NCI-H446 (cell line): Measurements from ENCODE around the gene ZBTB43.
"Not testable (repeated sequence)": the region's sequence is repeated elsewhere in the genome, so short reads cannot be mapped to it uniquely, and the experiment has no call there.

ENCODE experiments used
- DNase-seq, 2 experiments: peaks; one replicate each; lab custom pipeline; 2025; lab: John Stamatoyannopoulos, UW

Gene ZBTB43, protein sequence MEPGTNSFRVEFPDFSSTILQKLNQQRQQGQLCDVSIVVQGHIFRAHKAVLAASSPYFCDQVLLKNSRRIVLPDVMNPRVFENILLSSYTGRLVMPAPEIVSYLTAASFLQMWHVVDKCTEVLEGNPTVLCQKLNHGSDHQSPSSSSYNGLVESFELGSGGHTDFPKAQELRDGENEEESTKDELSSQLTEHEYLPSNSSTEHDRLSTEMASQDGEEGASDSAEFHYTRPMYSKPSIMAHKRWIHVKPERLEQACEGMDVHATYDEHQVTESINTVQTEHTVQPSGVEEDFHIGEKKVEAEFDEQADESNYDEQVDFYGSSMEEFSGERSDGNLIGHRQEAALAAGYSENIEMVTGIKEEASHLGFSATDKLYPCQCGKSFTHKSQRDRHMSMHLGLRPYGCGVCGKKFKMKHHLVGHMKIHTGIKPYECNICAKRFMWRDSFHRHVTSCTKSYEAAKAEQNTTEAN

DNA sequence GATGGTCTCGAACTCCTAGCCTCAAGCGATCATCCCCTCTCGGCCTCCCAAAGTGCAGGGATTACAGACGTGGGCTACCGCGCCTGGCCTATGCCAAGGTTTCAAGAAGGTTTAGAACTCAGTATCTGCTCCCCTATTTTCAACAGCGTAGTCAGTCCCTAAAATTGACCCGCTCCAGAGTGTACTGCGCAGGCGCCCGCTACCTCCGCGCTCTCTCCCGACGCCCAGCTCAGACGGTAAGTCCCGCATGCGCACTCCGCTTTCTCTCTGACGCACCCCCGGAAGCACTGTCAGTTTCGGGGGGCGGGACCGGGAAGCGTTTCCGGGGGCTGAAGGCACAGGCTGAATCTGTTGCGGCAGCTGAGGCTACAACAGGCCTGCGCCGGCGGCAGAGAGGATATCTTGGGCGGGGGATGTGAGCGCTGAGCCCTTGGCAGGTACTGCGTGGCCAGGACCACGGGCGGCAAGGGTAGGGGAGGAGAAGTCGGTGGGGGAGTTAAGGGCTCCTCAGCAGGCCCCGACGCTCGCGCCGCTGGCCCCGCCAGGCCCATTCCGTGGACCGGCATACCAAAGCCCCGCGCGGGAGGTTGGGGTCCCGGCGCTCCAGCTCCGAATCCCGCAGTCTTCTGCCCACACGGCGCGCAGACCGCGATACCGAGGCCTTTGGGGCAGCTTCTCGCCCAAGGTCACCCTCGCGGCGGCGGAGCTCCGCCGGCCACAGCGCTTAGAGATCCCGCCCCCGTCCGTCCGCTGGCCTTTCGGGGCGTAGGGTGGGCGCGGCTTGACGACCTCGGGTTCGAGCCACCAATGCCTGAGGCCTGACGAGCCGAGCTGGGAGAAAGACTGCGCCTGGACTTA lies at the start of gene ZBTB43:
TSS of gene ZBTB43 (plus strand) at position 345 of the 858 bp plus-strand sequence. CDS start 27,470 bp downstream, outside the sequence.
- DNase-seq = peak; percentile 81 to 91

DNA sequence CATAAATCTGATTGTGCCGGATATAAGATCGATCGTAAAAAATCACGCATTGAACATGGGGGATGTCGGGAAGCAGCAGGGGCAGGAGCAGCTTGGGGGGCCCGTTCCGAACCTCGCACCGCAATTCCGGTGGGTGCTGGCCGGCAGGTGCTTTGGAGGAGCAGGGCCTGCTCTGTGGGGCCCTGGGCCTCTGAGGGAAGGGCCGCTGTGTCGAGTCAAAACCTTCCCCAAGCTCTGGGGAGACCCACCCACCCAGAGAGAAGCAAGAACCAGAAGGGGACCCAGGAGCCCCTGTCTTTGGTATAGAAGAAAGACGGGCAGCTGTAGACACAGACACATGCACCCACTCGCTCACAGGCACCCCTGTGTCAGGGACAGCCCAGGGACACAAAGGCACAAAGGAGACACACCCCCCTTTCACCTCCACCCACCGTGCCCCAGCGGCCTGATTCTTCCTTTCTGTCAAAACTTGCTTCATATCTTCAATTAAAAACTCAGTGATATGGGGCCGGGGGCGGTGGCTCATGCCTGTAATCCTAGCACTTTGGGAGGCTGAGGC lies 49.4 kb upstream of the ZBTB43 start:
- no peak for DNase-seq

DNA sequence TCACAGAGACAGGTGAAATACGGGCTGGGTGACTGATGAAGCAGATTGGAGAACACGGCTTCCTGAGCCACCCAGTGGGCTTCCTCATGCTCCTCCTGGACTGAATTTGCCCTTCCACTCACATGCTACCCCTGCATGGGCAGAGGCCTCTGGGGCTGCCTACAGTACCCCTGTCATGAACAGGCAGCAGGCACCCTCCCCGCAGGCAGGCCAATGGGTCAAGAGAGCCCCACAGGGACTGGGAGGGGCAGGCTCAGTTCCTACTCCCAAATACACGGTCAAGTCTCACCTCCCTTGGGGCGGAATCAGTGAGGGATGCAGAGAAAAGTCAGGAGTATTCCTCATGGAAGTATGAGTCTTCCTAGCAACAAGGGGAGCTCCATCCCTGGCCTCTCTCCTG lies 48.6 kb upstream of the ZBTB43 start:
- DNase-seq = no peak

DNA sequence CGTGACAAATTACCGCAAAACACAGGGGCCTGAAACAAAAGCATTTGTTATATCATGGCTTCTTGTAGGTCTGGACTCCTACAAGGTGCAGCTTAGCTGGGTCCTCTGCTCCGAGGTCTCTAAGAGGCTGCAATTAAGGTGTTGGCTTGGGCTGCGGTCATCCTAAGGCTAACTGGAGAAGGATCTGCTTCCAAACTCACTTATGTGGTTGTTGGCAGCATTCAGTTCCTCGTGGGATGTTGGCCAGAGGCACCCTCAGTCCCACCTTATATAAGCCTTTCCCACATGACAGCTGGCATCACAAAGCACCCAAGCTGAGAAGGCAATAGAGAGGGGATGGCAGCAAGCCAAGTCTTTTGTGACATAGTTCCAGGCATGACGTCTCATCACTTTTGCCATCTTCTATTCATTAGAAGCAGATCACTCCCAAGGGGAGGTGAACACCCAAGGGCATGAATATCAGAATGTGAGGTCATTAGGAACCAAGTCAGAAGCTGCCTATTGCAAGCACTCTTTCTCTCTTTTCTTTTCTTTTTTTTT lies 47.9 kb upstream of the ZBTB43 start:
- peak in 1 of 2 experiments; percentile 45 for DNase-seq

DNA sequence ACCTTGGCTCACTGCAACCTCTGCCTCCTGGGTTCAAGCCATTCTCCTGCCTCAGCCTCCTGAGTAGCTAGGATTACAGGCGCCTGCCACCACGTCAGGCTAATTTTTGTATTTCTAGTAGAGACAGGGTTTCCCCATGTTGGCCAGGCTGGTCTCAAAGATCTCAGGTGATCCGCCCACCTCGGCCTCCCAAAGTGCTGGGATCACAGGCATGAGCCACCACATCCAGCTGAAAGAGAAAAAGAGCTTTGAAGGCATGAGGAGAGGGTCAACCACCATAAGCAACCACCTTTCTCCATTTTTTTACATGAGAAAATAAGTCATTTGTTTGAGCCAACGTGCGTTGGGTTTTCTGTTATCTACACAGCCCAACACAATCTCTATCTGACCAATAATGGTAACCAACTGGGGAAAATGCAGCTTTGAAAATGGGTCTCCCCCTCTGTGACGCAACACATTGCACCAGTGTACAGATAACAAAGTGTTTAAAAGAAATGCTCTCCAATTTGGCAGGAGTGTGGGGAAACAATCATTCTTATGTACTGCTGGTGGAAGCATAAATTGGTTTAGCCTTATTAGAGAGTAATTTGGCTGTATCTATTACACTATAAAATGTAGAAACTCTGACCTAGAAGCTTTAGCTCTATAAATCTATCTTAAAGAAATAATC lies 45.8 kb upstream of the ZBTB43 start:
- DNase-seq = no peak

DNA sequence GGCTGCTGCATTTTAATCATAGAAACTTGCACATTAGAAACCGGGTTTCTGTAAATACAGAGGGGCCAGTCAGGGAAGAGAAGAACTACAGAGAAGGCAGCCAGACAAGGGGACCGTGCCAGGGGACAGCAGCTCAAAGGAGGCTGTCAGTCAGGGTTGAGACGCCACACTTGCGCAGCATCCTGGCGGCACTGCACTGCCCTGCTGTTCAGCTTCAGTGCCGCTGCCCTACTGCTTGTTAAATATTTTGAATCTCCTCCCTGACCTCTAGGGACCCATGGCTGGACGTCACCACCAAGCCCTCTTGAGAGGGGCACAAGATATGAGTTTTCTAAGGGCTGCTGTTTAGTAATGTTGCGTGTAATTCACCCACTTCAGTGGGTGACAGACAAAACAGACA lies 43.6 kb upstream of the ZBTB43 start:
- no peak for DNase-seq

DNA sequence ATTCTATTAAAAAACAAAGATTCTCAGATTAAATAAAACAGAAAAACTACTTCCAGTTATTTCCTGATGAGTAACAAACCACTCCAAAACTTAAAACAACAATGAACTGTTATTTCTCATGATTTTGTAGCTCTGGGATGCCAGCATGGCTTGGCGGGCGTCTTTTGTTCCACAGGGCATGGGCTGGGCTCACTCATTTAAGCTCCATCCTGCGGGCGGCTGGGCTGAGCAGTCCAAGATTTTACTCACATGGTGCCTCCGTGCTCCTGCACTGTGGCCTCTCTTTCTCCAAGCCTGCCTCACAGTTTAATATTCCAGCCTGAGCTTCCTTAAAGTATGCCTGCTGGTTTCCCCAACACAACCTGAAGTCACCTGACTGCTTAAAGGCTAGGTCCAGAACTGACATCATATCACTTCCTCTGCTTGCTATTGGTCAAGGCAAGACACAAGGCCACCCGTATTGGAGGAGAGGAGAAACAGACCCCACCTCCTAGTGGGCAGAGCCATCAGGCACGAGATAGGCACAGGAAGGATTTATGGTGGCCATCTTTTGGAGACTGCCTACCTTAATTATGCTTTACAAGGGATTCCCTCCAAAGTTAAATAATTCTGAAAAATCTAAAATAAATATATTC lies 41.6 kb upstream of the ZBTB43 start:
- peak in 1 of 2 experiments; percentile 20 for DNase-seq

DNA sequence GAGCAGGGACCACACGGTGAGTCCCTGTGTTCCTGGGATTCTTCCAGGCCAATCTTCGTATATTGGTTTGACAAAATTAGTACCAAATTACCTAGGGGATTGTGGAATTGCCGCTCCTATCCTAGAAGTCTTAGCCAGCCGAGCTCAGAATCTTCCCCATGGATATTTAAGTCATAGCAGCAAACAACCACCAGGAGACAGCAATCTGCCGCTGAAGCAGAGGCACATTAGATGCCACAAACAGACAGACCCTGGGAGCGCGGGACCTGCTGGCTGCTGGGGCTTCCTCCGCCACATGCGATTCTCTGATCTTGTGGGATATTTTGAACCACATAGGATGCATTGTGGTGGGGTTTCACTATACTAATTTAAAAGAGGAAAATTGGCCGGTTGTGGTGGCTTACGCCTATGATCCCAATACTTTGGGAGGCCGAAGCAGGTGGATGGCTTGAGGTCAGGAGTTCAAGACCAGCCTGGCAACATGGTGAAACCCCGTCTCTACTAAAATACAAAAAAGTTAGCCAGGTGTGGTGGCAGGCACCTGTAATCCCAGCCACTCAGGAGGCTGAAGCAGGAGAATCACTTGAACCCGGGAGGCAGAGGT lies 31.7 kb upstream of the ZBTB43 start:
- no peak for DNase-seq

DNA sequence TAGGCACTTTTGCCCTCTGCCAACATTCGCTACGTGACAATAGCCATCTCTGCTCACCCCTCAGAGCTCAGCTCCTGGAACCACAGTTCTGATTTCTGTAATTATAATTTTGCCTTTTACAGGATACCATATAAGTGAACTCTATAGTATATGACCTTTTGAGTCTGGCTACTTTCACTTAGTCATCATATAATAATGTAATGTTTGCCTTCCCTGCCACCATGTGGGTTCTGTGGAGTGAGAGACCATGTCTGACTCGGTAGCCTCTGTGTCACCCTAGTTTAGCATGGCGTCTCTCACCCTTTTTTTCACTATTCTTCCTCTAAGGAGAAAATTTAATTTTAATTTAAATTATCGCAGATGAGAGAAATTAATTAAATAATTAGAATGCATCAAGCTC lies 28.9 kb upstream of the ZBTB43 start:
- no peak for DNase-seq

DNA sequence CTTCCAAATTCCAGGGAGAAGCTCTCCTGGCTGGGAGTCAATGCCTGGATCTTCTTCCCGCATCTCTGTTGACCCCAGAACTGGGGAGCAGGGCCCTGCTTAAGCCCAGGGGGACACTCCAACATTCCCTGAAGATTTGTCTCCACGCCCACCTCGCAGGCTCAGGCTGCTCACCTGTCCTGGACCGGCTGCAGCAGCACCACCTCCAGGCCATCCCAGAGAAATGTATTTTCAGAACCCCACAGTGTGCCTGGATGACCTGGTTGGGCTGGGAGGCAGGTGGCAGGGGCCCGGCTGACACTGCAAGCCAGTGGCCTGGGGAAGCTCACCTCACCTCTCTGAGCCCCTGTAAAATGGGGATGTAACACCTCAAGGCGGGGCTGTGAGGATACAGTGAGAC lies 27.1 kb upstream of the ZBTB43 start:
- DNase-seq = no peak

DNA sequence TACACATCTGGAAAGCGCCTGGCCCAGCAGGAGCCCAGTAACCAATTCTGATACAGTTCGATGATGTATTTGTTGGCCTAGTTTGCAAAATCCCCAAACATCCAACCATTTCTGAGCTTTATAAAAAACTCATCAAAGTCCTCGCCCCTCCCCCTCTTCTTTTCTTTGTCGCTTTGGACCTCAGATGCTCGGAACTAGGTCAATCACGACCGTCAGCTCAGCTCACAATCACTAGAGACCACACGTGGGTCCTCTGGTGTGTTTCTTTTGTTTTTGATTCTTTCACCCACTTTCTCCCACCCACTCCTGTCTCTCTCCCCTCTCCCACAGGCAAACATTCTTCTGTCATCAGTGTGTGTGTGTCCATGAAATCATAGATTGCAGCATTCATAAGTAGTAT lies 26.7 kb upstream of the ZBTB43 start:
- DNase-seq = no peak

DNA sequence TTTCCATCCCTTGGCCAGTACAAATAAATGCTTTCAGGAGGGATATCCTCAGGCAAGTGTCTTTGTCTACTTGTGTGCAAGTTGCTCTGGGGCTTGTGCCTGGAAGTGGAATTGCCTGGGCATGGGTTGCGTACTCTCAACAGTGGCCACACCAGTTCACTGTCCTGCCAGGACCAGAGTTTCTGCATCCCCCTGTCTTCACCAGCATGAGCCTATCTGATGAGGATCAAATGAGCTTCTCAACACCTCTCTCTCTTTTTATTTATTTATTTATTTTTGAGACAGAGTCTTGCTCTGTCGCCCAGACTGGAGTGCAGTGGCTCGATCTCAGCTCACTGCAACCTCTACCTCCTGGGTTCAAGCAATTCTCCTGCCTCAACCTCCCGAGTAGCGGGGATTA lies 26.1 kb upstream of the ZBTB43 start:
- DNase-seq = not testable (repeated sequence)

DNA sequence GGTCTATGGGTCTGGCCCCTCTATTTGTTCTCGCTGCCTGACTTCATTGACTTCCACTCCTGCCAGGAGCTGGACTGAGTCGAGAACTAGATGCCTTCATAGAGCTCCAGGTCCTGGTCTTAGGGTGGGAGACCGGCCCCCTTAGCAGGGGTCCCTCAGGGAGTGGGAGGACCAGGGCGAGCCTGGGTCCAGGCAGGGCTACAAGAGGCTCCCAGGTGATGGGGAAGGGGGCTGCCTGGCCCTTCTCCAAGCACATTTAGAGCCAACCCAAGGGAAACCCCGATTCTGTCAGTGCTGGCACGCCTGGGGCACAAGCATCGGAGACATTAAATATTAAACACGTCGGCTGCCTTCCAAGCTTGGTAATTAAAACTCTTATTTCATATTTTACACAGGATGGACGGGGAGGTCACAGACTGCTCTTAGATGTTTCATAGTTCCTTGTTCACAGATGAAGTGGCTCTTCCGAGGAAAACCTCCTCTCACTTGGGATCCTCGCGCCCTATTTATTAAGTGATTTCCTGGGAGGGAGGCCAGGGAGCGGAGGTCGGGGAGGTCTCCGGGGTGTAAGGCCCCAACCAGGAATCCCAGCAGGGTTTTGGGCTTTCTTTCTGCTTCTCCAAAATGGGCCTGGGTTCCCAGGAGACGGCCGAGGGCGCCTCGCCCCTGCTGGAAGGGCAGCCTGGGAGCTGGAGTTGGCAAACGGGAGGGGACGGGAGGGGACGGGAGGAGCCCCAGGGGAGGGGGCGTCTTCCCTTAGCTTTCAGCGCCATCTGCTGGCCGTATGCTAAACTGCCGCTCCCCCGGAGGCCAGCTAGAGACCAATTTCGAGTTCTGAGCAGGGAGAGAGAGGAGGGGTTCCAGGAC lies 23.4 kb upstream of the ZBTB43 start:
- DNase-seq = peak in 1 of 2 experiments; percentile 73

DNA sequence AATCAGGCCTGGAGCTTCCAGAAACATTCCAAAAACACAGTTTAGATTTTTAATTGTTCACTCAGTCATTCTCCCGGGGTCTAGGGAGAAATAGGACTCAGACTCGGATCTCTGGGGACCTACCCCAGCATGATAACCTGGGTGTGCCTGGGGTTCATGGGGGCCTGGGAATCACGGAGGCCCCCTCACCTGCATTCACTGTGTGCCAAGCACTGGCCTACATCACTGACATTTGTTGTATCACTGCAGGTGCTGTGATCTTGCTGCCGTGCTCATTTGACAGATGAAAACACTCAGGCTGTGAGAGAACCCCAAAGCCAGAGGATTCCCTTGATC lies 22.8 kb upstream of the ZBTB43 start:
- no peak for DNase-seq

DNA sequence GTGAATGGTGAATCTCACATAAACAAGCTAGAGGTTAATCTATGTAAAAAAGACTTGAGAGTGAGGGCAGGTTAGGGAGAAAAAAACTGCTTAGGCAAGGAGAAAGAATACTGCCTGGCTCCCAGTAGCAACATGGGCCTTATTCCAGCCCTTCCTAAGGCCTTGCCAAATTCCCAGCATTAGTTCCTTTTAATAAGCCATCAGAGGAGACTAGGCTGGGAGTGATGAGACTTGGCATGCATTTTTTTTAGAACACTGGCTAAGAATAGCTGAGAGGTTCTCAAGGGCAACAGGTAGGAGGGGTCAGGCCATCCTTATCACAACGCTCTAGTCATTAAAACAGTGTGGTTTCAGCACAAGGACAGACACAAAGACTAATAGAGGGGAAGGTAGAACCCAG lies 20.9 kb upstream of the ZBTB43 start:
- DNase-seq = no peak

DNA sequence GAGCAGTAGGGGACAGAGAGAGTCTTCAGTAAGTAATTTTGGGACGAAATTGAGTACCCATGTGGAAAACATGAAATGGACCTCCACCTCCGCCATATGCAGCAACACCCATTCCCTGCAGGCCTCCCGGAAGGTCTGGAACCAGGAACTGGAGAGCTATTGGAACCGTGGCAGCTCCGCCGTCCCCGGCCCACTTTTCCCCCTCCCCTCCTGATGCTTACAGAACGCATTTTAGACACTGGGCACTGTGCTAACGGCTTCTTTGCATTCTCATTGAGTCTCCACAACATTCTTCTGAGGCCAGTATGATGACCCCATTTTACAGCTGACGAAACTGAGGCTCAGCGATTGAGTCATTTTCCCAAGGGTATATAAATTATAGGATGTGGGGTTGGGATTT lies 20.4 kb upstream of the ZBTB43 start:
- no peak for DNase-seq

DNA sequence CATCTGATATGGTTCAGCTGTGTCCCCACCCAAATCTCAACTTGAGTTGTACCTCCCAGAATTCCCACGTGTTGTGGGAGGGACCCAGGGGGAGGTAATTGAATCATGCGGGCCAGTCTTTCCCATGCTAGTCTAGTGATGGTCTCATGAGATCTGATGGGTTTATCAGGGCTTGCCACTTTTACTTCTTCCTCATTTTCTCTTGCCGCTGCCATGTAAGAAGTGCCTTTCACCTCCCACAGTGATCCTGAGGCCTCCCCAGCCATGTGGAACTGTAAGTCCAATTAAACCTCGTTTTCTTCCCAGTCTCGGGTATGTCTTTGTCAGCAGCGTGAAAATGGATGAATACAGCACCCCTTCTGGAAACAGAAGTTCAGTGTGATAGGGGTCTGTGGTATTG lies 20.0 kb upstream of the ZBTB43 start:
- DNase-seq = not testable (repeated sequence)

DNA sequence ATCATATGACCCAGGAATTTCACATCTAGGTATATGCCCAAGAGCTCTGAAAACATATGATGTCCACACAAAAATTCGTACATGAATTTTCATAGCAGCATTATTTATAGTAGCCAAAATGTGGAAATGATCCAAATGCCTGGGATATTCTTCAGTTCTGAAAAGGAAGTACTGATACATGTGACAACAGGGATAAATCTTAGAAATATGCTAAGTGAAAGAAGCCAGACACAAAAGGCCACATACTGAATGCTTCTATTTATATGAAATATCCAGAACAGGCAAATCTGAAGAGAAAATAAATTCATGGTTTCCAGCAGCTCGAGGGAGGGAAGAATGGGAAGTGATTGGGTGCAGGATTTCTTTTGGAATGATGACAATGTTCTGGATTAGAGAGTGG lies 16.8 kb upstream of the ZBTB43 start:
- DNase-seq = no peak

DNA sequence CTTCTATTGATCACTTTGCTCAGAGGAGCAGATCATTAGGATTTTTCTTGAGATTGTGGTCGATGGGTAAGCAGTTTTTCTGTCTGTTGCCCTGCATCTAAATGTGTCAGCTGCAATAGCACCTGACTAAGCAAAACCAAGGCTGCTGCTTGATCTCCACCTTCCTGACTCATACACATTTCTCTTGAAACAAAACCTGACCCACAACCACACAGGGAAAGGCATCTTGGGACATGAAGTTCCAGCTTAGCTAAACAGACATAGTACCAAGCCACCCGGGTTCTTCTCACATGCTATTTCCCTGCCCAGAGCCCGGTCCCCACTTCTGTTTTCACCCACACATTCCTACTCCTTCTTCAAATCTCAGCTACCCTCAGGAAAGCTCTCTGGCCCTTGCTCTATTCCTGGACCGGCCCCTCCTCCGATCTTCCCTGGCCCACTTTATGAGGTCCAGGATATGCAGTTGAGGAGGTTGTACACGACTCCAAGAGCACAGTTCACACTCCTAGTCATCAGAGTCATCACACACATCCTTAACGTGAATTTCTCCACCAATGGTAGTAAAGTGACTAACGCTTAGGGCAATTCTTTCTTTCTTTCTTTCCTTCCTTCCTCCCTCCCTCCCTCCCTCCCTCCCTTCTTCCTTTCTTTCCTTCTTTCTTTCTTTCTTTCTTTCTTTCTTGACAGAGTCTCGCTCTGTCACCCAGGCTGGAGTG lies 16.0 kb upstream of the ZBTB43 start:
- DNase-seq = no peak
